AG10803 (cell line): Measurements from ENCODE around the gene TAAR2.

Experiments used
- DNase-seq: peaks from one replicate; pipeline ENCODE4 v3.0.0; 2010; ENCODE audit warnings: low read depth
- H3K4me3 ChIP-seq: 2 replicates; pipeline ENCODE4 v1.5.1; 2011; ENCODE audit warnings: mild to moderate bottlenecking, low read length, control low read depth
- CTCF ChIP-seq: conservative IDR thresholded peaks from 2 replicates; pipeline ENCODE4 v1.5.1; 2011; ENCODE audit warnings: mild to moderate bottlenecking, low read length, control low read depth, inconsistent platforms

TAAR2 gene

GRCh38 chr6:132592855-132593254, 31.2 kb downstream of the TAAR2 start:
- TF ChIP-seq CTCF, result no peak
- no peak for DNase-seq
- H3K4me3 ChIP-seq, result no peak overlapping the region

- no peak for DNase-seq
- no peak overlapping the region for H3K4me3 ChIP-seq
- TF ChIP-seq CTCF, result no peak
Measured at GRCh38 chr6:132590362-132590761, 33.7 kb downstream of the TAAR2 start.

- H3K4me3 ChIP-seq, result no peak within 1 kb of the TSS
- no peak for DNase-seq
- no peak for TF ChIP-seq CTCF
Measured at GRCh38 chr6:132589454-132589853, 34.6 kb downstream of the TAAR2 start, which contains the start of gene TAAR5. Gene TAAR5 (minus strand): TSS chr6:132589741. CDS start chr6:132589686, 55 bp downstream.

- no peak for TF ChIP-seq CTCF
- no peak for DNase-seq
- H3K4me3 ChIP-seq, result no peak overlapping the region
Measured at GRCh38 chr6:132587424-132587823, 36.7 kb downstream of the TAAR2 start.

- H3K4me3 ChIP-seq, result no peak overlapping the region
- no peak for TF ChIP-seq CTCF
Measured at GRCh38 chr6:132584698-132585097, 39.4 kb downstream of the TAAR2 start.

GRCh38 chr6:132571774-132572173, 52.3 kb downstream of the TAAR2 start:
- no peak overlapping the region for H3K4me3 ChIP-seq
- DNase-seq, result no peak
- TF ChIP-seq CTCF, result no peak

More at GRCh38 chr6:132584698-132585097, 39.4 kb downstream of the TAAR2 start:
- no peak for DNase-seq

- no peak for TF ChIP-seq CTCF
- H3K4me3 ChIP-seq, result no peak within 1 kb of the TSS
- DNase-seq, result no peak
Measured at GRCh38 chr6:132570221-132570777, 53.8 kb downstream of the TAAR2 start, which contains the start of gene TAAR6. Gene TAAR6 (plus strand): TSS chr6:132570322. CDS start chr6:132570322, 0 bp downstream.
